Stomach smooth muscle (tissue), 2 donors: ENCODE measurements around the gene SLC7A6.

Source experiments
- H3K27ac ChIP-seq: one replicate; pipeline ENCODE4 v1.7.0; 2013; ENCODE audit warnings: mild to moderate bottlenecking, low read length, inconsistent platforms
- H3K27me3 ChIP-seq, 2 donors: one replicate each; pipeline ENCODE4 v1.7.0; 2013; ENCODE audit warnings: low read length in 2 of 2; ENCODE audit not compliant: insufficient read depth in 2 of 2, control insufficient read depth in 1 of 2
- H3K36me3 ChIP-seq, 2 donors: one replicate each; pipeline ENCODE4 v1.7.0; 2013; ENCODE audit warnings: low read length in 2 of 2; ENCODE audit not compliant: control insufficient read depth in 2 of 2, insufficient read depth in 2 of 2
- H3K4me1 ChIP-seq: one replicate; pipeline ENCODE4 v1.7.0; 2013; ENCODE audit warnings: low read length; ENCODE audit not compliant: control insufficient read depth, insufficient read depth
- H3K4me3 ChIP-seq, 2 donors: one replicate each; pipeline ENCODE4 v1.7.0; 2013; ENCODE audit warnings: low read length in 2 of 2
- H3K9ac ChIP-seq, 2 donors: one replicate each; pipeline ENCODE4 v1.7.0; 2013; ENCODE audit warnings: low read length in 2 of 2, mild to moderate bottlenecking in 1 of 2
- H3K9me3 ChIP-seq, 2 donors: one replicate each; pipeline ENCODE4 v1.7.0; 2013; ENCODE audit warnings: low read length in 2 of 2; ENCODE audit not compliant: control insufficient read depth in 2 of 2
- donor health status: healthy.
- donor health status: Pancreatic carcinoma.

The SLC7A6 gene

DNA sequence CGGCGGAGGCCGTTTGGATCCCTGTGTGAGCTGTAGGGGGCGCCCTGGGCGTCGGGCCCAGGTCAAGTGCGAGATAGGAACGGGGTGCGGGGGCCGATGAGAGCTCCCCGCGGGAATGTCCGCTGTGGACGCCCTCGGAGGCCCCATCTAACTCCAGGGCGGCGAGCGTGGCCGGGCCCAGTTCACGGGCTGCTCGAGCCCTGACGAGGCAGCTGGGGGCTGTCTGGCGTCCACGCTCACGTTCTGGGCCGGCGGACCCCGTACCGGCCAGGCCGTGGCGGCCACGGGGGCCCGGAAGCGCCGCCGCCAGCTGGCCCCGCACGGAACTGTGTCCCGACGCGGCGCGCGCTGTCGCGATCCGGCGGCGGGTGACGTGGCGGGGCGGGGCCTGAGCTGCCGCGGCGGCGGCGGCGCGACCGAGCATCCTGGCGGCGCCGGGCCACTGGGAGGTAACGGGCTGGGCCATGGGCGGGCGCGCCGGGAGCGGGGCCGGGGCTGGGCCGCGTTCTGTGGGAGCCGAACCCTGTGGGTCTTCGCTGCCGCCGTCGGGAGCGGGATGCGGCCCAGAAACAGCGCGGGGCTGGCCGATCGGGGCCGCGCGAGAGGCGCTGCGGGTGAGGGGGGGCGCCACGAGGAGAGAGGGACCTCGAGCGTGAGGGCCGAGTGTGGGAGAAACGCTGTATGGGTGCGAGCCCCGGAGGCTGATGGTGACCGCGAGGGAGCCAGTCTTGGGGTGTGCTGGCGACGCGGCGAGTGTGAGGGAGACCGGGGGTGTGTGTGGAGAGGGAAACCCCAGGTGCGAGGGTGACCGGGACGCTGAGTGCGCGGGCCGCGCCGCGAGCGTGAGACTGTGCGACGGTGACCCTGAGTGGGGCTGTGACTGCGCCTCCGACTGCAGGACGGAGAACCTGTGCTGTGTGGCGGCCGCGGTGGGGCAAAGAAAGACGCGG, at the start of gene SLC7A6:
Gene SLC7A6, plus strand, starts transcription at position 399 of the 950 bp plus-strand sequence. CDS start 10,201 bp downstream, outside the sequence.
- peak within 1 kb of the TSS; percentile 80 for H3K27ac ChIP-seq
- H3K4me3 ChIP-seq: peak within 1 kb of the TSS; percentile 88 to 91
- H3K4me1 ChIP-seq: peaks cover 29% of the 10 kb centered on the region
- H3K9ac ChIP-seq: peak within 1 kb of the TSS; percentile 76 to 84
- H3K27me3 ChIP-seq: no peaks in the 10 kb centered on the region
- H3K36me3 ChIP-seq: peaks cover 11 to 12% of the 10 kb centered on the region in 2 donors
- no peaks in the 10 kb centered on the region for H3K9me3 ChIP-seq

DNA sequence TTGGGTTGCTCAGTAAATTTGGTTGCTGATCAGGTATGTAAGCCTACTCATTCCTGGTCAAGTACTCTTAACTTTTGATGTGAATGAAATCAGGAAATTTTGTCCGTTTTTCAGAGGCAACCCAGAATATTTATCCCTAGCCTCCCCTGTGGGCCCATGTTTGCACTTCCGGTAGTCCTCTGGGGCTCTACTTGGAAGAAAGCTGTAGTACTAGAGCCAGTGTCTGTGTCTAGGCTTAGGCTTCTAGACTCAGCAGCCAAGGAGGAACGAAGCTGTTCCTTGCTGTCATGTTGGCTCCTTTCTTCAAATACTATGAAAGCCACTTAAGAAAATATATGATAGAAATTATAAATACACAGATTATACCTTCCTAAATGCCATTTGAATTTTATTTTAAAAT, 49.6 kb upstream of the SLC7A6 start:
- Histone ChIP-seq H3K27me3 (no peaks in the 10 kb centered on the region), H3K36me3 (peaks cover 0 to 4% of the 10 kb centered on the region in 2 donors), H3K4me1 (no peaks in the 10 kb centered on the region), H3K4me3 (no peak overlapping the region), H3K9ac (no peak overlapping the region), H3K27ac (no peak overlapping the region), H3K9me3 (no peaks in the 10 kb centered on the region)

DNA sequence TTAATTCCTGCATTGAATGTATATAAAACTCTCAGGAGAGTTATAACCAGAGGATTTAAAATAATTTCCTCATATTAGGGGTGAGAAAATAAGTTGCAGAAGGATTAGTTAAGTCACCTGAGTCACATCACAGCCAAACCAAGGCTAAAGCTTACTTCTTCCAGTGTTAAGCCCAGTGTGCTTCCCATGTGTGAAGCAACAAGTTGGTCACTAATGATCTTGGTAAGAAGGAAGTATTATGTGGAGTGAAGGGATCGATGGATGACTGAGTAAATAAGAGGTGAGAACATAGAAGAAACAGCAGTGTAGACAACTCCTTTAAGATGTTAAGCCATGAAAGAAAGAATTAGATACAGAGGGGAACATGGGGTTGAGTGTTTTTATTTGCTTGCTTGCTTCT, 49.0 kb upstream of the SLC7A6 start:
- Histone ChIP-seq H3K27ac (no peak overlapping the region), H3K36me3 (peaks cover 0 to 4% of the 10 kb centered on the region in 2 donors), H3K4me3 (no peak overlapping the region), H3K9ac (no peak overlapping the region), H3K4me1 (no peaks in the 10 kb centered on the region), H3K9me3 (no peaks in the 10 kb centered on the region), H3K27me3 (no peaks in the 10 kb centered on the region)

DNA sequence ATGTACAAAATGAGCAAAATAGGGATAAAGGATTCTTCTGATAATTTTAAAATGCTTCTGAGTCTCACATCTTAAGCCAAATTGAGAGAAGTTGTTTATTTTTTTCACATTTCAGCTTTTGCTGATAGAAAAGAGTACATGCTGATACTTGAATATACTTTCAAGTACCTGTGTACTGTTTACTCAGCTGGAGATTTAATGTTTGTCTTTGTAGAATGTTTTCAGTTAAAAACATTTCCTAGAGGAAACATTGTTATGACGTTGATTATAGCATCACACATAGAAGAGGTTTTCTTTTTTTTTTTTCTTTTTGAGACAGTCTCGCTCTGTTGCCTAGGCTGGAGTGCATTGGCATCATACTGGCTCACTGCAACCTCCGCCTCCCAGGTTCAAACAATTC, 48.1 kb upstream of the SLC7A6 start:
- no peaks in the 10 kb centered on the region for H3K4me1 ChIP-seq
- H3K4me3 ChIP-seq: no peak overlapping the region
- H3K27me3 ChIP-seq: no peaks in the 10 kb centered on the region
- H3K9ac ChIP-seq: no peak overlapping the region
- H3K27ac ChIP-seq: no peak overlapping the region
- H3K9me3 ChIP-seq: no peaks in the 10 kb centered on the region
- H3K36me3 ChIP-seq: peaks cover 0 to 4% of the 10 kb centered on the region in 2 donors

DNA sequence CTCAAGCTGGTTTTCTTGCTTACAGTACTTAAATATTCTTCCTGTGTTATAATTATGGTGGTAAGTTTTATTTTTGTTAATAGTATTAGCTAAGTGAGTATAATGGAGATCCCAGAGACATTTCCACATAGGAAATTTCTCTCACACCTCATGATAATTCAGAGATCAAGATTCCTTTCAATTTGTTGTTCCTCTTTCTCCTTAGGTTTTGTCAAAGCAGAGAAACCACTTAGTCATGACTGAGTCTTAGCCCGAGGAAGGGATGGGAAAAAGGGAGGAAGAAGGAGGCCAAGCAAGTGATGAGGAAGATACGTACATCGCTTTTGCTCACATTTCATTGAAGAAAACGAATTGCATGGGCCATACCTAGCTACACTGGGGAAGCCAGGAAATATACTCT, 46.8 kb upstream of the SLC7A6 start:
- no peaks in the 10 kb centered on the region for H3K4me1 ChIP-seq
- H3K4me3 ChIP-seq: no peak overlapping the region
- H3K27ac ChIP-seq: no peak overlapping the region
- H3K36me3 ChIP-seq: peaks cover 0 to 7% of the 10 kb centered on the region in 2 donors
- no peaks in the 10 kb centered on the region for H3K9me3 ChIP-seq
- H3K9ac ChIP-seq: no peak overlapping the region
- H3K27me3 ChIP-seq: no peaks in the 10 kb centered on the region

DNA sequence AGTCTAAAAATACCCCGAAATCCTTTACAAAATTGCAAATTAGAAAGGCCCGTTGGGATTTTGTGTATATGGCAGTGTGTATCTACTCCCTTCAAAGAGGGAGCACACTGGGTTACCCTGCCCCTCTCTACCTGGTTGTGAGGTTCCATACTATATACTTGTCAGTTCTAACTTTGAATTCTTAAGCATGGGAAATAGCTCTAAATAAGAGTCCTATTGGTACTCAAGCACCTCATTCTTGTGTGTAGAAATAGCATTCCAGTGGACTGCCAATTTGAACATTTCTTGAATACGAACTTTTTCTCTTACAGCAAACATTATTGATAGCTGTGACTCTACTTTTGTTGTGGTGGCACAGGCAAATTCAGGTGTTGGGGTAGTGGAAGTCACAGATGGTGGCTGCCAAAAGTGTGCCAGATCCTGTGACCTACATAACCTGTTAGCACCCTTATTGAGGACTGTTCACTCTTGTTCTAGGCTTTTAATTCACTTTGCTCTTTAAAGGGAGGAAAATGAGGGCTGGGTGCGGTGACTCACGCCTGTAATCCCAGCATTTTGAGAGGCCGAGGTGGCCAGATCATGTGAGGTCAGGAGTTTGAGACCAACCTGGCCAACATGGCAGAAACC, 44.5 kb upstream of the SLC7A6 start:
- Histone ChIP-seq H3K36me3 (peaks cover 0 to 7% of the 10 kb centered on the region in 2 donors), H3K27ac (no peak overlapping the region), H3K4me1 (peaks cover 6% of the 10 kb centered on the region), H3K9me3 (no peaks in the 10 kb centered on the region), H3K9ac (no peak overlapping the region), H3K4me3 (no peak overlapping the region), H3K27me3 (no peaks in the 10 kb centered on the region)

DNA sequence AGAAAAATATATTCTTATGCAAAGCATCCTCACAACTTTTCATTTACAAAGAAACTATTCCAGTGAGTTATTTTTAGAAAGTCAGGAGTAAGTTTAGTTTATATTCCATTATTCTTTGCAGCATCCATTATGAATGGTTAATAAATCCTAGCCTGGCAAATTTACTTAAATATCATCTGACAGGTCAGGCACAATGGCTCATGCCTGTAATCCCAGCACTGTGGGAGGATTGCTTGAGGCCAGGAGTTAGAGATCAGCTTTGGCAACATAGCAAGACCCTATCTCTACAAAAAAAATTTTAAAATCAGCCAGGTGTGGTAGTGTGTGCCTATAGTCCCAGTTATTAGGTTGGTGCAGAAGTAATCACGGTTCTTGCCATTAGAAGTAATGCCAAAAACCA, 41.3 kb upstream of the SLC7A6 start:
- H3K9ac ChIP-seq: no peak overlapping the region
- H3K9me3 ChIP-seq: no peaks in the 10 kb centered on the region
- no peaks in the 10 kb centered on the region for H3K27me3 ChIP-seq
- H3K4me3 ChIP-seq: no peak overlapping the region
- H3K27ac ChIP-seq: no peak overlapping the region
- H3K4me1 ChIP-seq: peaks cover 13% of the 10 kb centered on the region
- H3K36me3 ChIP-seq: peaks cover 3 to 10% of the 10 kb centered on the region in 2 donors

DNA sequence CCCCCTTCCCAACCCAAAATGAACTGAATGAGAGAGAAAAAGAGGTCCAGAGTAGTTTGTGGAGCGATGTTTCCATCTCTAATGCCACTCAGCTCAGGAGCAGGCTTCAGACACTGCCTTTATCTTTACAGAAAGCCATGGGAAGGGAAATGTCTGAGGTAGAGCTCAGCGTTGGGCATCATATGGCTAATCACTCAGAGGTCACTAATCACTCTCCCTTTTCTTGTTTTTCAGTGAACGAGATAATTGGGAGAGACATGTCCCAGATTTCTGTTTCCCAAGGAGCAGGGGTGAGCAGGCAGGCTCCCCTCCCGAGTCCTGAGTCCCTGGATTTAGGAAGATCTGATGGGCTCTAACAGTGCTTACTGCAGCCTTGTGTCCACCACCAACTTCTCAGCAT, 38.2 kb upstream of the SLC7A6 start:
- Histone ChIP-seq H3K27ac (no peak overlapping the region), H3K36me3 (peaks cover 10% of the 10 kb centered on the region in 2 donors)

DNA sequence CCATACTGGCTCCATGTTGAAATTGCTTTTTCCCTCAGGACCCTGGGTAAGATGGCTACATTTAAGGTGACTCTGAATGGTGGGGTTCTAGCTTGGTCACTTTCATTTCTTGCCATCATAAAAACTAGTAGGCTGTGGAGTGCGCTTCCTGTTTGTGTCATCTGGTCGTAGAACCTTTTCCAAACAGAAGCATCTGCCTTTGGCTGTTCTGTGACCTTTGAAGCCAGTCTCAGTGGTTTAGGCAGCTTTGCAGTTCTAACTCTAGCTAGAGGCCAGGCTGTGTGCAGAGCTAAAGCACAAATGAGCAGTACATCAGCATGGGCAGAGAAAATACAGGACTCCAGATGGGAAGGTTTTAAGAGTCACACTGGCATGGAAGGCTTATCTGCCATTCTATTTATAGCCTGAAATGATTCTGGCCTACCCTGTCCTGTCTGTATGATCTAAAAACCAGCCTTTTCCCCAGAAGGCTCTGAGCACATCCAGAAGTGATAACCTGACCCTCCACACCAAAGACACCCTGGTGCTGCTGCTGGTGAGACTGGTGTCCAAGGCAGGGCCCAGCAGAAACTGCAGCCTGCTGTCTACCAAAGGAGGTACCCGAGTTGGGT, 37.0 kb upstream of the SLC7A6 start:
- H3K27ac ChIP-seq: no peak overlapping the region
- peaks cover 17% of the 10 kb centered on the region for H3K4me1 ChIP-seq
- no peak overlapping the region for H3K9ac ChIP-seq
- H3K4me3 ChIP-seq: no peak overlapping the region
- no peaks in the 10 kb centered on the region for H3K9me3 ChIP-seq
- peaks cover 7 to 10% of the 10 kb centered on the region in 2 donors for H3K36me3 ChIP-seq
- no peaks in the 10 kb centered on the region for H3K27me3 ChIP-seq

More for the DNA sequence above, 38.2 kb upstream of the SLC7A6 start:
- no peak overlapping the region for H3K4me3 ChIP-seq
- H3K4me1 ChIP-seq: peaks cover 17% of the 10 kb centered on the region
- H3K27me3 ChIP-seq: no peaks in the 10 kb centered on the region
- no peak overlapping the region for H3K9ac ChIP-seq
- no peaks in the 10 kb centered on the region for H3K9me3 ChIP-seq

DNA sequence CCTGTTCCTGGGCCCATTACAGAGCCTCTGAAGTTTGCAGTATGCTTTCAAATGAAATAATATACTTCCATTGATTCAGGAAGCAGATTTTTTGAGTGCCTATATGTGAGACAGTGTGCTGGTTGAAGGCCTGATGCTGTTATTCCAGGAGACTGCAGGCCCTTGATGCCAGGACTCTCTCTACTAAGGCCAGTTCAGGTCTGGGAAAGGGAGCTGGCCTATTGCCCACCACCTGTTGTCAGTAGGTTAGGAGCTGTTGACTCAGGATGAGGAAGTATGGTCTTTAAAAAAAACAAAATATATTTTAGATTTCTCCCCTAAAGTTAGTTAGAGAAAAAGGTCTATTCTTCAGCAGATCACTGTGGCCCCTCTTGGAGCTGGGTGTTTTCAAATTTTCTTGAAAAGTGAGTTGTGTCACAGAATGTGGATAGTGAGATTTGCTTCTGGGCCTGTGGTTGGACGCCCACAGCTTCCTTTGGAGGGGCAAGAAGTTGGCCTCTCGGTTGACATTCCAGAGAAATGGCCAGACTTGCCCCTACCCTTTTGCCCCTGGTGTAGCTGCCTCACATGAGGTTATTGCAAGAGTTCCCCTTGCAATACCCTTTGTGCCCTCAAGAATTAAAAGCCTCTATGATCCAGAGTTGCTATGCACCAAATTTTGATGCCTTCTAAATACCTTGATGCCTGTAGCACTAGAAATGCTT, 36.3 kb upstream of the SLC7A6 start:
- Histone ChIP-seq H3K4me3 (no peak overlapping the region), H3K36me3 (peaks cover 7 to 10% of the 10 kb centered on the region in 2 donors), H3K27ac (no peak overlapping the region), H3K9ac (no peak overlapping the region), H3K27me3 (no peaks in the 10 kb centered on the region), H3K9me3 (no peaks in the 10 kb centered on the region), H3K4me1 (peaks cover 13% of the 10 kb centered on the region)
